Keratinocyte (primary cell): ENCODE results near the gene ITPKB.

Experiments
- EZH2 ChIP-seq: IDR thresholded peaks from one replicate; pipeline ENCODE4 v1.6.1; 2012; ENCODE audit warnings: inconsistent platforms, mild to moderate bottlenecking, low read length, moderate library complexity
- TF ChIP-seq, protein P1 (sequence below), 3 experiments: IDR thresholded peaks in 1 of 3; conservative IDR thresholded peaks in 1 of 3; optimal IDR thresholded peaks in 1 of 3; 2 replicates in 2 of 3; 3 replicates in 1 of 3; pipeline versions ENCODE3 to v1.5.1; 2011; ENCODE audit warnings: low read length in 3 of 3, mild to moderate bottlenecking in 3 of 3, moderate library complexity in 2 of 3, control low read depth in 1 of 3, inconsistent platforms in 1 of 3; ENCODE audit not compliant: insufficient read depth in 2 of 3; ENCODE audit errors: extremely low read depth in 1 of 3

DNA sequence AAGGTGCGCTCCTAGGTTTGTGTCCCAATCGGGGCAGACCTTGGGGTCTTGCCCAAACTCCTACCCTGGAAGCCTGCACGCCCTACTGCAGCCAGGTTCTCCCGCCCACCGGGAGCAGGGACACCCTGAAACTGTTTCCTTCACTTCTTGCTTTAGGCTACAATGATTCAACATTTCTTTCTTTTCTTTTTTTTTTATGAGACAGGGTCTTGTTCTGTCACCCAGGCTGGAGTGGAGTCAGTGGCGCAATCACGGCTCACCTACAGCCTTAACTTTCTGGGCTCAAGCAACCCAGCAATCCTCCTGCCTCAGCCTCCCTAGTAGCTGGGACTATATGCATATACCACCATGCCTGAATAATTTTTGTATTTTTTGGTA, 75.8 kb downstream of the ITPKB start:
- TF ChIP-seq, protein P1, sequence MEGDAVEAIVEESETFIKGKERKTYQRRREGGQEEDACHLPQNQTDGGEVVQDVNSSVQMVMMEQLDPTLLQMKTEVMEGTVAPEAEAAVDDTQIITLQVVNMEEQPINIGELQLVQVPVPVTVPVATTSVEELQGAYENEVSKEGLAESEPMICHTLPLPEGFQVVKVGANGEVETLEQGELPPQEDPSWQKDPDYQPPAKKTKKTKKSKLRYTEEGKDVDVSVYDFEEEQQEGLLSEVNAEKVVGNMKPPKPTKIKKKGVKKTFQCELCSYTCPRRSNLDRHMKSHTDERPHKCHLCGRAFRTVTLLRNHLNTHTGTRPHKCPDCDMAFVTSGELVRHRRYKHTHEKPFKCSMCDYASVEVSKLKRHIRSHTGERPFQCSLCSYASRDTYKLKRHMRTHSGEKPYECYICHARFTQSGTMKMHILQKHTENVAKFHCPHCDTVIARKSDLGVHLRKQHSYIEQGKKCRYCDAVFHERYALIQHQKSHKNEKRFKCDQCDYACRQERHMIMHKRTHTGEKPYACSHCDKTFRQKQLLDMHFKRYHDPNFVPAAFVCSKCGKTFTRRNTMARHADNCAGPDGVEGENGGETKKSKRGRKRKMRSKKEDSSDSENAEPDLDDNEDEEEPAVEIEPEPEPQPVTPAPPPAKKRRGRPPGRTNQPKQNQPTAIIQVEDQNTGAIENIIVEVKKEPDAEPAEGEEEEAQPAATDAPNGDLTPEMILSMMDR (optimal IDR thresholded peaks at IDR 0.05 in 1 of 3, IDR thresholded peaks at IDR 0.05 in 1 of 3, conservative IDR thresholded peaks at IDR 0.05 in 1 of 3; ENCODE audit: extremely low read depth in 1 of 3, insufficient read depth in 2 of 3, low read length in 3 of 3), result no peak
- TF ChIP-seq EZH2, result no peak
